Endothelial cell of umbilical vein (primary cell): ENCODE results near the gene SNRPA.

Experiments used
- EZH2 ChIP-seq: IDR thresholded peaks from 2 replicates; pipeline ENCODE4 v1.6.1; 2012; ENCODE audit warnings: borderline replicate concordance, low read depth, mild to moderate bottlenecking, moderate library complexity, low read length, inconsistent platforms; ENCODE audit not compliant: severe bottlenecking
- JUN ChIP-seq: IDR thresholded peaks from 2 replicates; pipeline ENCODE4 v1.6.1; 2011; ENCODE audit warnings: borderline replicate concordance, low read depth; ENCODE audit not compliant: insufficient read length, insufficient read depth
- POLR2A ChIP-seq: IDR thresholded peaks from 2 replicates; pipeline ENCODE4 v1.6.1; 2012; ENCODE audit warnings: low read depth, mild to moderate bottlenecking, control low read depth, low read length
- POLR2AphosphoS5 ChIP-seq: IDR thresholded peaks from 2 replicates; pipeline ENCODE4 v1.6.1; 2012; ENCODE audit warnings: low read depth, mild to moderate bottlenecking, control low read depth, low read length, moderate library complexity; ENCODE audit not compliant: insufficient read depth
- TF ChIP-seq, protein P1 (sequence below), 2 donors: IDR thresholded peaks; 1 replicate in 1 of 2; 2 replicates in 1 of 2; pipeline ENCODE4 v1.5.1; 2011; ENCODE audit warnings: low read length in 2 of 2, mild to moderate bottlenecking in 2 of 2, moderate library complexity in 2 of 2, control low read depth in 1 of 2, inconsistent platforms in 1 of 2, low read depth in 1 of 2; ENCODE audit not compliant: insufficient read depth in 1 of 2; ENCODE audit errors: extremely low read depth in 1 of 2

DNA sequence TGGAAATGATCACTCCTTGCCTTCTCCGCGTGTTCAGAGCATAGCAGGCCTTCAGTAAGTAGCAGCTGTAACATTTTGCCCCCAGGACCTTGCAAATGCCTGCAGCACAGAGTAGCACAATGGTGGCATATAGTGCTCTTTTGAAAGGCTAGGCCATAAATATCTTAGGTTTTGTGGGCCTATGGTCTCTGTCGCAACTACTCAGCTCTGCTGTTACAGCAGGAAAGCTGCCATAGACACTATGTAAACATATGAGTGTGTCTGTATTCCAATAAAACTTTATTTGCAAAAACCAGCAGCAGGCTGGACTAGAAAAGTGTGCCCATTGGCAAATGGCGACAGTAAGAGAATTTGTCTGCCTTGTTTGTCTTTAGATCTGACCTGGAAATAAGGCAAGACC is 24.7 kb upstream of the SNRPA start:
- TF ChIP-seq, protein P1, sequence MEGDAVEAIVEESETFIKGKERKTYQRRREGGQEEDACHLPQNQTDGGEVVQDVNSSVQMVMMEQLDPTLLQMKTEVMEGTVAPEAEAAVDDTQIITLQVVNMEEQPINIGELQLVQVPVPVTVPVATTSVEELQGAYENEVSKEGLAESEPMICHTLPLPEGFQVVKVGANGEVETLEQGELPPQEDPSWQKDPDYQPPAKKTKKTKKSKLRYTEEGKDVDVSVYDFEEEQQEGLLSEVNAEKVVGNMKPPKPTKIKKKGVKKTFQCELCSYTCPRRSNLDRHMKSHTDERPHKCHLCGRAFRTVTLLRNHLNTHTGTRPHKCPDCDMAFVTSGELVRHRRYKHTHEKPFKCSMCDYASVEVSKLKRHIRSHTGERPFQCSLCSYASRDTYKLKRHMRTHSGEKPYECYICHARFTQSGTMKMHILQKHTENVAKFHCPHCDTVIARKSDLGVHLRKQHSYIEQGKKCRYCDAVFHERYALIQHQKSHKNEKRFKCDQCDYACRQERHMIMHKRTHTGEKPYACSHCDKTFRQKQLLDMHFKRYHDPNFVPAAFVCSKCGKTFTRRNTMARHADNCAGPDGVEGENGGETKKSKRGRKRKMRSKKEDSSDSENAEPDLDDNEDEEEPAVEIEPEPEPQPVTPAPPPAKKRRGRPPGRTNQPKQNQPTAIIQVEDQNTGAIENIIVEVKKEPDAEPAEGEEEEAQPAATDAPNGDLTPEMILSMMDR (IDR thresholded peaks at IDR 0.05; ENCODE audit: extremely low read depth in 1 of 2, insufficient read depth in 1 of 2, low read depth in 1 of 2, low read length in 2 of 2) = no peak
- TF ChIP-seq JUN (no peak), POLR2A (no peak), EZH2 (no peak), POLR2AphosphoS5 (no peak)
